HG03108 (cell line): ENCODE results near the gene RBM20.

Experiments used
- ATAC-seq: cut with Tn5 transposase; IDR thresholded peaks from one replicate; pipeline ENCODE4 v1.9.1; 2021; ENCODE audit warnings: moderate library complexity; ENCODE audit not compliant: unreplicated experiment

Gene RBM20

DNA sequence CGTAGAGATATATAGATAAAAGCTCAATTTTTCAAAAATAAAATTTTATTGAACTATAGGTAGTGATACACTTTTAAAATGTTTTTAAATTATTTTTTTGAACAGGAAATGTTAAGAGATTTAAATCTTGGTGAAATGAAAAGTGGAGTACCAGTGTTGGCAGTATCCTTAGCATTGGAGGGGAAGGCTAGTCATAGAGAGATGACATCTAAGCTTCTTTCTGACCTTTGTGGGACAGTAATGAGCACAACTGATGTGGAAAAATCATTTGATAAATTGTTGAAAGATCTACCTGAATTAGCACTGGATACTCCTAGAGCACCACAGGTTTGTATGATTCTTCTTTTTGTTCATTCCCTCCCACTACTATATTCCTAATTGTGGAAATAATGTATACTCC lies 243.4 kb downstream of the RBM20 start:
- ATAC-seq: no peak
